HepG2 (cell line): ENCODE measurements around the gene ZNF334. TPM values are rescaled to one million over a fixed set of nuclear protein-coding genes. Genes with fewer than 3 reads are reported as not detected.

Experiments
- ATAC-seq: fragments of 200-7000 bp; cut with Tn5 transposase; 3 replicates; pipeline ENCODE4 v1.9.1; 2020; ENCODE audit warnings: mild to moderate bottlenecking, moderate library complexity
- BruUV-seq: library from RNA; stranded (reverse); fragments of 400-500 nt; replicated peaks from 2 replicates; lab custom pipeline; 2021; lab: Mats Ljungman, UMichigan
- CTCF ChIA-PET: fragments of 300-600 bp; formaldehyde crosslinking; extraction: SDS; loops from one replicate; lab custom pipeline; 2021; ENCODE audit warnings: low total read pairs, inconsistent platforms, low intra/inter-chr PET ratio; lab: Yijun Ruan, JAX
- POLR2A ChIA-PET: fragments of 350-600 bp; sonication (Branson Sonifier 250); formaldehyde crosslinking; loops from one replicate; lab custom pipeline; 2020; ENCODE audit warnings: antibody characterized with exemption, inconsistent platforms; lab: Yijun Ruan, JAX
- DNase-seq: peaks from one replicate; pipeline ENCODE4 v3.0.0-alpha.2; 2015; ENCODE audit warnings: low spot score
- FAIRE-seq: peaks from 3 replicates; lab custom pipeline; 2011; peaks lifted over from hg19 to GRCh38; lab: Jason Lieb, UNC
- H2AFZ ChIP-seq: one replicate; pipeline ENCODE4 v1.6.1; 2011; ENCODE audit warnings: low read length, inconsistent platforms
- H3K27ac ChIP-seq: fragments of 300-600 bp; 3 replicates; pipeline ENCODE4 v1.8.0; 2011; ENCODE audit warnings: mixed run types, mild to moderate bottlenecking, mixed read lengths, low read length, inconsistent platforms; ENCODE audit not compliant: insufficient read depth; ENCODE audit errors: extremely low read length
- H3K27me3 ChIP-seq, 2 experiments: fragments of 200-600 bp in 1 of 2; 2 replicates in 1 of 2; 3 replicates in 1 of 2; pipeline versions ENCODE4 v1.6.0 to v1.8.0; 2011; ENCODE audit warnings: low read length in 2 of 2, mild to moderate bottlenecking in 2 of 2, moderate library complexity in 2 of 2, inconsistent platforms in 1 of 2; ENCODE audit not compliant: insufficient read depth in 2 of 2, control insufficient read depth in 1 of 2
- H3K36me3 ChIP-seq, 2 experiments: fragments of 200-600 bp in 1 of 2; replicated peaks in 1 of 2; 2 replicates in 1 of 2; 3 replicates in 1 of 2; pipeline versions ENCODE4 v1.5.1 to v1.8.0; 2011; ENCODE audit warnings: low read length in 2 of 2, inconsistent platforms in 1 of 2; ENCODE audit not compliant: insufficient read depth in 2 of 2, control insufficient read depth in 1 of 2
- H3K4me1 ChIP-seq: 2 replicates; pipeline ENCODE4 v1.5.1; 2012; ENCODE audit warnings: low read length, inconsistent platforms; ENCODE audit not compliant: insufficient read depth
- H3K4me2 ChIP-seq: 2 replicates; pipeline ENCODE4 v1.6.0; 2011; ENCODE audit warnings: low read depth, low read length, inconsistent platforms
- H3K4me3 ChIP-seq, 3 experiments: fragments of 200-600 bp in 1 of 3; sonication (generic), shearing (Covaris generic) in 1 of 3; replicated peaks in 1 of 3; 2 replicates each; pipeline ENCODE4 v1.5.1; 2011 to 2016; ENCODE audit warnings: low read length in 3 of 3, inconsistent platforms in 2 of 3, low read depth in 2 of 3, mild to moderate bottlenecking in 2 of 3, control low read depth in 1 of 3, mixed read lengths in 1 of 3; ENCODE audit not compliant: insufficient read depth in 1 of 3
- H3K79me2 ChIP-seq: one replicate; pipeline ENCODE4 v1.6.1; 2011; ENCODE audit warnings: low read length, inconsistent platforms; ENCODE audit not compliant: insufficient read depth
- H3K9ac ChIP-seq: 2 replicates; pipeline ENCODE4 v1.6.0; 2011; ENCODE audit warnings: mild to moderate bottlenecking, low read depth, low read length, inconsistent platforms; ENCODE audit not compliant: insufficient read depth
- H3K9me3 ChIP-seq: 2 replicates; pipeline ENCODE4 v1.5.1; 2012; ENCODE audit warnings: mild to moderate bottlenecking, low read length
- H4K20me1 ChIP-seq: 2 replicates; pipeline ENCODE4 v1.6.0; 2011; ENCODE audit warnings: inconsistent platforms, mild to moderate bottlenecking, low read length, moderate library complexity; ENCODE audit not compliant: insufficient read depth
- CBFB ChIP-seq: sonication (generic); formaldehyde crosslinking; IDR thresholded peaks from 2 replicates; pipeline ENCODE4 v1.4.0; 2020; ENCODE audit warnings: missing genetic modification reagents
- CC2D1A ChIP-seq: sonication (generic); formaldehyde crosslinking; IDR thresholded peaks from 2 replicates; pipeline ENCODE4 v1.8.1; 2023; ENCODE audit warnings: mild to moderate bottlenecking, missing genetic modification reagents
- FOXK1 ChIP-seq: sonication (generic); formaldehyde crosslinking; IDR thresholded peaks from 2 replicates; pipeline ENCODE4 v1.4.0; 2020; ENCODE audit warnings: low read depth, missing genetic modification reagents, borderline replicate concordance
- MIER2 ChIP-seq: IDR thresholded peaks from 2 replicates; pipeline ENCODE4 v1.6.1; 2016; ENCODE audit warnings: missing biosample characterization, missing genetic modification reagents
- NCOA5 ChIP-seq: sonication (generic); formaldehyde crosslinking; IDR thresholded peaks from 2 replicates; pipeline ENCODE4 v1.4.0; 2020; ENCODE audit warnings: missing genetic modification reagents
- RBM39 ChIP-seq: fragments of 200-400 bp; formaldehyde crosslinking; IDR thresholded peaks from one replicate; pipeline ENCODE4 v1.6.1; 2018; ENCODE audit warnings: antibody characterized with exemption, mild to moderate bottlenecking, low read depth, low read length; ENCODE audit not compliant: poor library complexity, severe bottlenecking
- SP140L ChIP-seq: sonication (generic); formaldehyde crosslinking; IDR thresholded peaks from 2 replicates; pipeline ENCODE4 v1.4.0; 2020; ENCODE audit warnings: missing genetic modification reagents, borderline replicate concordance
- STAT5B ChIP-seq: sonication (generic); formaldehyde crosslinking; IDR thresholded peaks from 2 replicates; pipeline ENCODE4 v1.4.0; 2020; ENCODE audit warnings: missing genetic modification reagents
- TBX3 ChIP-seq: fragments of 450-650 bp; IDR thresholded peaks from 2 replicates; pipeline ENCODE4 v1.6.1; 2017; ENCODE audit warnings: antibody characterized with exemption, mild to moderate bottlenecking, inconsistent platforms, borderline replicate concordance
- YEATS2 ChIP-seq: sonication (generic); formaldehyde crosslinking; IDR thresholded peaks from 2 replicates; pipeline ENCODE4 v1.4.0; 2020; ENCODE audit warnings: missing genetic modification reagents, borderline replicate concordance
- ZNF264 ChIP-seq: sonication (generic); formaldehyde crosslinking; IDR thresholded peaks from 2 replicates; pipeline ENCODE4 v1.4.0; 2020; ENCODE audit warnings: missing genetic modification reagents
- ZNF441 ChIP-seq: sonication (generic); formaldehyde crosslinking; IDR thresholded peaks from 2 replicates; pipeline ENCODE4 v1.7.0; 2021; ENCODE audit warnings: missing genetic modification reagents, borderline replicate concordance
- ZNF616 ChIP-seq: sonication (generic); formaldehyde crosslinking; IDR thresholded peaks from 2 replicates; pipeline ENCODE4 v1.5.0; 2020; ENCODE audit warnings: low read depth, mild to moderate bottlenecking, missing genetic modification reagents
- ZNF678 ChIP-seq: sonication (generic); formaldehyde crosslinking; IDR thresholded peaks from 2 replicates; pipeline ENCODE4 v1.4.0; 2020; ENCODE audit warnings: mild to moderate bottlenecking, missing genetic modification reagents
- WGBS: methylation state at CpG from one replicate; pipeline ENCODE4 v1.1.6; 2017; ENCODE audit warnings: low lambda C conversion rate; 5-methylcytosine and 5-hydroxymethylcytosine counted together
- in situ Hi-C: cut with HindIII; loops from 2 replicates; pipeline ENCODE4 v1.10.0; 2017; ENCODE audit warnings: low pct_unique_long_range_greater_than_20kb; ENCODE audit not compliant: extremely low pct_ligation_motif_present
- intact Hi-C: fragments of 100-400 bp; cut with micrococcal nuclease; formaldehyde crosslinking; loops from one replicate; pipeline ENCODE4 v1.10.0; 2022; ENCODE audit not compliant: unreplicated experiment
- polyA plus RNA-seq, 8 experiments: library from polyadenylated mRNA; depleted of rRNA in 3 of 8; stranded (reverse) in 7 of 8; unstranded in 1 of 8; fragments of >200 nt; fragmentation: Illumina TruSeq in 4 of 8; extraction: Trizol in 4 of 8; gene quantifications; 2 replicates each; pipeline versions ENCODE4 v1.2.1 to v1.2.3, GENCODE V29; 2011 to 2016; ENCODE audit warnings: low read depth in 4 of 8, missing spikeins in 1 of 8, mixed read lengths in 1 of 8; ENCODE audit not compliant: insufficient read depth in 1 of 8
- total RNA-seq, 5 experiments: library from RNA; depleted of rRNA; stranded (reverse); fragments of >200 nt; fragmentation: Illumina TruSeq; extraction: Trizol; gene quantifications; 2 replicates each; pipeline ENCODE4 v1.2.3, GENCODE V29; 2016; ENCODE audit warnings: low read depth in 1 of 5
- TF ChIP-seq, protein P1 (sequence below): sonication (generic); formaldehyde crosslinking; IDR thresholded peaks from 2 replicates; pipeline ENCODE4 v1.5.1; 2020; ENCODE audit warnings: mild to moderate bottlenecking, missing genetic modification reagents, borderline replicate concordance
- TF ChIP-seq, protein P2 (sequence below): sonication (generic); formaldehyde crosslinking; conservative IDR thresholded peaks from 2 replicates; pipeline ENCODE4 v1.4.0; 2020; ENCODE audit warnings: missing genetic modification reagents
- TF ChIP-seq, protein P3 (sequence below): sonication (generic); formaldehyde crosslinking; IDR thresholded peaks from 2 replicates; pipeline ENCODE4 v1.4.0; 2020; ENCODE audit warnings: missing genetic modification reagents
- TF ChIP-seq, protein P4 (sequence below): sonication (generic); formaldehyde crosslinking; IDR thresholded peaks from 2 replicates; pipeline ENCODE4 v1.9.0; 2021; ENCODE audit warnings: missing genetic modification reagents, mild to moderate bottlenecking, borderline replicate concordance

The ZNF334 gene
- total and polyA plus RNA-seq, 2 of the 13 experiments (the other 11 are each of a cell fraction or from before 2014, with no cell fraction given): 4.8 to 7.8 TPM

DNA sequence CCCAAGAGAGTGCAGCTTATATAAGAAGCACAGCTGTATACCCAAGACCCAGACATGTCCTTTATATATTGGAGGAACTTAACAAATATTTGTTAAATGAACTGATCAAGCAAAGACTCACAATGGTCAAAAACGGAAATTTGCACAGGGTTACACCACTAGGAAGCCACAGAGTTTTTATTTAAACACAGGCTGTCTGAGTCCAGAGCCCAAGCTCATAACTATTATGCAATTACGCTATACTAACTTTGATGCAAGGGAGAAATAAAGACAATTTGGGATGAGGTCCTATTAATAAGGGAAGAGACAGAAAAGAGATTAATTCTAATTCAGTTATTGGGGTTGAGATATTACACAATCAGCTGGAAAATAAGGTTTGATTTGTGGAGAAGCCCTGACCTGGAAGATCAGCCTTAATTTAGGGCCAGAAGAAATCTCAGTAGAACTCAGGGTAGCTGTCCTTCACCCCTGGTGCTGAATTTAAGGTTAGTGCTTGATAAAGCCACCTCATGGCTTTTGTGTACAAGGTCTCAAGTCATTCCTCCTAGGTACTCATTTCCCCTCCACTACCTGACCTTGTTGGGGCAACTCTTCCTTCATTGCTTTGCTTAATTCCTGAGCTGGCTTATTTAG is 10.5 kb upstream of the ZNF334 start:
- Histone ChIP-seq H2AFZ (no peak overlapping the region), H4K20me1 (no peaks in the 10 kb centered on the region), H3K27me3 (no peaks in the 10 kb centered on the region; a peak in 1 of 5 replicates), H3K9me3 (no peaks in the 10 kb centered on the region), H3K9ac (no peak overlapping the region), H3K27ac (no peak overlapping the region), H3K79me2 (no peaks in the 10 kb centered on the region), H3K4me3 (no peak overlapping the region), H3K4me2 (peak overlapping the region; percentile 20; the same call in 1 of the 2 replicates), H3K4me1 (peaks cover 30% of the 10 kb centered on the region), H3K36me3 (no peaks in the 10 kb centered on the region)
- ChIA-PET POLR2A (interaction anchor here (1.0 to 2.3 kb wide), 13 partner anchors 13 to 797 kb away, joined by 3 to 8 read pairs (median 3); partner anchors contain the start of gene TP53RK), CTCF (interaction anchor here (1.5 to 4.9 kb wide), 2 partner anchors 157 to 176 kb away, joined by 7 to 61 read pairs; no protein-coding TSS in a partner anchor)
- BruUV-seq: no TSS peak
- intact Hi-C loops: loop anchor here (5.0 kb wide), 2 partner anchors 33 to 223 kb away; no protein-coding TSS in a partner anchor
- 5% methylated on average over 2 of the region's 2 CpGs for WGBS
- in situ Hi-C loops: loop anchor here (5.0 kb wide), 1 partner anchor 158 kb away; no protein-coding TSS in a partner anchor
- FAIRE-seq: no peak
- ATAC-seq: peak; percentile 46
- DNase-seq: peak; percentile 68
- TF ChIP-seq ZNF678 (CRISPR knock-in tag) (no peak), MIER2 (CRISPR knock-in tag) (peak; percentile 97), ZNF616 (CRISPR knock-in tag) (no peak), TBX3 (no peak), ZNF441 (peak; percentile 43; the same call in 1 of the 2 replicates), FOXK1 (CRISPR knock-in tag) (no peak), CBFB (no peak), YEATS2 (no peak), CC2D1A (CRISPR knock-in tag) (no peak), SP140L (CRISPR knock-in tag) (no peak), NCOA5 (CRISPR knock-in tag) (no peak), RBM39 (no peak), STAT5B (0 out of 2 replicates have a peak, but pooled peaks have one; percentile 62), ZNF264 (no peak)
- TF ChIP-seq, protein P1, sequence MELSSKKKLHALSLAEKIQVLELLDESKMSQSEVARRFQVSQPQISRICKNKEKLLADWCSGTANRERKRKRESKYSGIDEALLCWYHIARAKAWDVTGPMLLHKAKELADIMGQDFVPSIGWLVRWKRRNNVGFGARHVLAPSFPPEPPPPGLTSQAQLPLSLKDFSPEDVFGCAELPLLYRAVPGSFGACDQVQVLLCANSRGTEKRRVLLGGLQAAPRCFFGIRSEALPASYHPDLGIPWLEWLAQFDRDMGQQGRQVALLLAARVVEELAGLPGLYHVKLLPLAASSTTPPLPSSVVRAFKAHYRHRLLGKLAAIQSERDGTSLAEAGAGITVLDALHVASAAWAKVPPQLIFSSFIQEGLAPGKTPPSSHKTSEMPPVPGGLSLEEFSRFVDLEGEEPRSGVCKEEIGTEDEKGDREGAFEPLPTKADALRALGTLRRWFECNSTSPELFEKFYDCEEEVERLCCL: no peak; the same call in 1 of the 2 replicates
- TF ChIP-seq, protein P2, sequence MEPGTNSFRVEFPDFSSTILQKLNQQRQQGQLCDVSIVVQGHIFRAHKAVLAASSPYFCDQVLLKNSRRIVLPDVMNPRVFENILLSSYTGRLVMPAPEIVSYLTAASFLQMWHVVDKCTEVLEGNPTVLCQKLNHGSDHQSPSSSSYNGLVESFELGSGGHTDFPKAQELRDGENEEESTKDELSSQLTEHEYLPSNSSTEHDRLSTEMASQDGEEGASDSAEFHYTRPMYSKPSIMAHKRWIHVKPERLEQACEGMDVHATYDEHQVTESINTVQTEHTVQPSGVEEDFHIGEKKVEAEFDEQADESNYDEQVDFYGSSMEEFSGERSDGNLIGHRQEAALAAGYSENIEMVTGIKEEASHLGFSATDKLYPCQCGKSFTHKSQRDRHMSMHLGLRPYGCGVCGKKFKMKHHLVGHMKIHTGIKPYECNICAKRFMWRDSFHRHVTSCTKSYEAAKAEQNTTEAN (CRISPR knock-in tag): peak; percentile 45; the same call in 1 of the 2 replicates
- TF ChIP-seq, protein P3, sequence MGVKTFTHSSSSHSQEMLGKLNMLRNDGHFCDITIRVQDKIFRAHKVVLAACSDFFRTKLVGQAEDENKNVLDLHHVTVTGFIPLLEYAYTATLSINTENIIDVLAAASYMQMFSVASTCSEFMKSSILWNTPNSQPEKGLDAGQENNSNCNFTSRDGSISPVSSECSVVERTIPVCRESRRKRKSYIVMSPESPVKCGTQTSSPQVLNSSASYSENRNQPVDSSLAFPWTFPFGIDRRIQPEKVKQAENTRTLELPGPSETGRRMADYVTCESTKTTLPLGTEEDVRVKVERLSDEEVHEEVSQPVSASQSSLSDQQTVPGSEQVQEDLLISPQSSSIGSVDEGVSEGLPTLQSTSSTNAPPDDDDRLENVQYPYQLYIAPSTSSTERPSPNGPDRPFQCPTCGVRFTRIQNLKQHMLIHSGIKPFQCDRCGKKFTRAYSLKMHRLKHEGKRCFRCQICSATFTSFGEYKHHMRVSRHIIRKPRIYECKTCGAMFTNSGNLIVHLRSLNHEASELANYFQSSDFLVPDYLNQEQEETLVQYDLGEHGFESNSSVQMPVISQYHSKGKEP (CRISPR knock-in tag): peak; percentile 66; the same call in 1 of the 2 replicates
- TF ChIP-seq, protein P4, sequence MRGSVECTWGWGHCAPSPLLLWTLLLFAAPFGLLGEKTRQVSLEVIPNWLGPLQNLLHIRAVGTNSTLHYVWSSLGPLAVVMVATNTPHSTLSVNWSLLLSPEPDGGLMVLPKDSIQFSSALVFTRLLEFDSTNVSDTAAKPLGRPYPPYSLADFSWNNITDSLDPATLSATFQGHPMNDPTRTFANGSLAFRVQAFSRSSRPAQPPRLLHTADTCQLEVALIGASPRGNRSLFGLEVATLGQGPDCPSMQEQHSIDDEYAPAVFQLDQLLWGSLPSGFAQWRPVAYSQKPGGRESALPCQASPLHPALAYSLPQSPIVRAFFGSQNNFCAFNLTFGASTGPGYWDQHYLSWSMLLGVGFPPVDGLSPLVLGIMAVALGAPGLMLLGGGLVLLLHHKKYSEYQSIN (CRISPR knock-in tag): no peak
